Heart right ventricle (tissue), 16 donors: ENCODE data around the gene DNM3. TPM values are rescaled to one million over a fixed set of nuclear protein-coding genes. Genes with fewer than 3 reads are reported as not detected.

Experiments
- ATAC-seq, 8 donors: fragments of 200-7000 bp; cut with Tn5 transposase; one replicate each; pipeline ENCODE4 v1.9.1; 2020; ENCODE audit warnings: mild to moderate bottlenecking in 8 of 8, moderate library complexity in 8 of 8, moderate number of reproducible peaks in 1 of 8
- DNase-seq, 2 donors: peaks; one replicate each; pipeline ENCODE4 v3.0.0-alpha.2; 2020
- H3K27ac ChIP-seq, 10 donors: fragments of 200-600 bp; sonication (generic) in 2 of 10; one replicate each; pipeline versions ENCODE4 v1.5.0 to v1.8.0; 2020 to 2022; ENCODE audit warnings: mild to moderate bottlenecking in 3 of 10
- H3K27me3 ChIP-seq, 7 donors: fragments of 200-600 bp; one replicate each; pipeline ENCODE4 v1.8.0; 2021 to 2022; ENCODE audit warnings: mild to moderate bottlenecking in 2 of 7
- H3K36me3 ChIP-seq, 9 donors: fragments of 200-600 bp; sonication (generic) in 1 of 9; one replicate each; pipeline versions ENCODE4 v1.5.0 to v1.8.0; 2020 to 2022; ENCODE audit warnings: mild to moderate bottlenecking in 2 of 9
- H3K4me1 ChIP-seq, 9 donors: fragments of 200-600 bp; sonication (generic) in 1 of 9; one replicate each; pipeline versions ENCODE4 v1.5.0 to v1.8.0; 2020 to 2022; ENCODE audit warnings: mild to moderate bottlenecking in 4 of 9
- H3K4me3 ChIP-seq, 10 donors: fragments of 200-600 bp; sonication (generic) in 2 of 10; one replicate each; pipeline versions ENCODE4 v1.5.0 to v1.8.0; 2020 to 2022; ENCODE audit warnings: mild to moderate bottlenecking in 7 of 10, moderate library complexity in 2 of 10
- H3K9me3 ChIP-seq, 11 donors: fragments of 200-600 bp in 10 of 11; sonication (generic) in 2 of 11; one replicate each; pipeline versions ENCODE4 v1.5.0 to v1.8.0; 2013 to 2022; ENCODE audit warnings: mild to moderate bottlenecking in 2 of 11, control low read depth in 1 of 11, moderate library complexity in 1 of 11
- CTCF ChIP-seq, 9 donors: fragments of 200-600 bp; sonication (generic) in 2 of 9; IDR thresholded peaks; one replicate each; pipeline versions ENCODE4 v1.5.0 to v1.8.0; 2021 to 2022; ENCODE audit warnings: antibody characterized with exemption in 9 of 9, mild to moderate bottlenecking in 5 of 9, moderate library complexity in 1 of 9
- WGBS, 2 donors: extraction: QIAGEN DNeasy Blood & Tissue Kit; methylation state at CpG; one replicate each; pipeline ENCODE4 v1.1.7; 2013; ENCODE audit warnings: inconsistent platforms in 1 of 2; 5-methylcytosine and 5-hydroxymethylcytosine counted together
- intact Hi-C, 10 donors: fragments of 100-400 bp; cut with DNase I; formaldehyde crosslinking; loops; one replicate each; pipeline versions ENCODE4 v1.11.1 to v1.14.2; 2022
- polyA plus RNA-seq, 2 donors: library from polyadenylated mRNA; stranded (reverse); fragments of 200-250 nt; gene quantifications; one replicate each; pipeline ENCODE4 v1.2.3, GENCODE V29; 2013
- total RNA-seq, 10 donors: library from RNA; stranded (reverse); fragmentation: NEBNext Ultra II Directional in 3 of 10; extraction: Animal tissue kit (Norgen Biotek cat#: 25700) in 3 of 10; gene quantifications; one replicate each; pipeline versions ENCODE4 v1.2.1 to v1.2.4, GENCODE V29; 2021 to 2023
- donor health status: Arrhythmogenic right ventricular cardiomyopathy.
- donor health status: ischemic (EF 13 %, LVEDD 7.1; RV severe dilation, severe dysfunction).
- donor health status: healthy with polysubstance abuse.
- donor health status: DM: no; HTN: yes; CAD: no.
- donor health status: DM: no; HTN: no; CAD: no.
- donor health status: ischemic (EF 25% LVEDD 6.9; RV normal size, moderate dysfunction).
- donor health status: ischemic (EF 25% LVEDD 5.7; RV mildly dilated, moderate dysfunction).
- donor health status: healthy.
- donor health status: DM: yes; HTN: yes; CAD: no.
- donor health status: Ischemic cardiomyopathy.
- donor health status: ischemic (EF 35%, LVEDD 5.7; RV mildly dilated, moderate dysfunction).
- donor health status: nonischemic (EF 11% LVEDD 7.7; RV severe dilation, severe dysfunction).
- donor health status: DM: yes; HTN: yes; CAD: no.
- donor health status: PGD.
- donor health status: ischemic (EF 29% LVEDD 5.4; RV normal size, mild dysfunction).
- donor health status: nonischemic (EF 23%, LVEDD 6.1; RV moderate dilation, normal function).

DNM3 gene
- total and polyA plus RNA-seq, 12 donors, result 0.77 to 2.8 (median 2.2) TPM

GRCh38 chr1:172287208-172287607 is 445.9 kb downstream of the DNM3 start:
- peak in 7 of 8 donors; percentile 61 to 88 (median 80) for ATAC-seq
- TF ChIP-seq CTCF (IDR thresholded peaks at IDR 0.05), result no peak
- Histone ChIP-seq H3K4me1 (peaks cover 0 to 30% (median 11%) of the 10 kb centered on the region in 9 donors), H3K36me3 (no peaks in the 10 kb centered on the region), H3K4me3 (no peak overlapping the region), H3K27ac (peak overlapping the region in 8 of 10 donors; percentile 25 to 69 (median 49)), H3K9me3 (no peaks in the 10 kb centered on the region), H3K27me3 (no peaks in the 10 kb centered on the region)
- DNase-seq, result peak; percentile 39 to 40
- intact Hi-C loops, result loop anchor here in 2 of 10 donors (10.0 kb wide), 1 partner anchor 108 kb away; no protein-coding TSS in a partner anchor

- no peaks in the 10 kb centered on the region for H3K27me3 ChIP-seq
- no peak overlapping the region for H3K4me3 ChIP-seq
- ATAC-seq (peak in 1 of 8 donors; percentile 32), DNase-seq (no peak)
- H3K4me1 ChIP-seq, result peaks cover 0 to 30% (median 11%) of the 10 kb centered on the region in 9 donors
- H3K36me3 ChIP-seq, result no peaks in the 10 kb centered on the region
- TF ChIP-seq CTCF (IDR thresholded peaks at IDR 0.05), result no peak
- H3K27ac ChIP-seq, result peak overlapping the region in 1 of 10 donors; percentile 4
- intact Hi-C loops, result loop anchor here in 2 of 10 donors (10.0 kb wide), 1 partner anchor 106 kb away; no protein-coding TSS in a partner anchor
- H3K9me3 ChIP-seq, result no peaks in the 10 kb centered on the region
- 56 to 62% methylated on average over 4 of the region's 4 CpGs for WGBS, 2 donors
Measured at GRCh38 chr1:172288581-172288980, 447.3 kb downstream of the DNM3 start.

GRCh38 chr1:172289448-172289847 is 448.1 kb downstream of the DNM3 start:
- no peaks in the 10 kb centered on the region for H3K27me3 ChIP-seq
- TF ChIP-seq CTCF (IDR thresholded peaks at IDR 0.05), result no peak
- H3K36me3 ChIP-seq, result no peaks in the 10 kb centered on the region
- no peak for DNase-seq
- intact Hi-C loops, result loop anchor here in 2 of 10 donors (10.0 kb wide), 1 partner anchor 105 kb away; no protein-coding TSS in a partner anchor
- H3K4me3 ChIP-seq, result no peak overlapping the region
- H3K4me1 ChIP-seq, result peaks cover 0 to 30% (median 11%) of the 10 kb centered on the region in 9 donors
- H3K9me3 ChIP-seq, result no peaks in the 10 kb centered on the region
- ATAC-seq, result no peak
- 88 to 92% methylated on average over 2 of the region's 2 CpGs for WGBS, 2 donors
- H3K27ac ChIP-seq, result no peak overlapping the region

GRCh38 chr1:172292840-172293239 is 451.5 kb downstream of the DNM3 start:
- Histone ChIP-seq H3K4me1 (peaks cover 0 to 15% (median 5%) of the 10 kb centered on the region in 9 donors), H3K27ac (peak overlapping the region in 1 of 10 donors; percentile 32), H3K27me3 (no peaks in the 10 kb centered on the region), H3K4me3 (no peak overlapping the region), H3K9me3 (no peaks in the 10 kb centered on the region), H3K36me3 (no peaks in the 10 kb centered on the region)
- 87 to 93% methylated on average over 3 of the region's 3 CpGs for WGBS, 2 donors
- TF ChIP-seq CTCF (IDR thresholded peaks at IDR 0.05), result no peak
- no peak for ATAC-seq
- DNase-seq, result no peak
- intact Hi-C loops, result no loop called here
